ENCODE measurements around the gene STAT5B. TPM values are rescaled to one million over a fixed set of nuclear protein-coding genes. Genes with fewer than 3 reads are reported as not detected.
"Not testable (repeated sequence)": the region's sequence is repeated elsewhere in the genome, so short reads cannot be mapped to it uniquely, and the experiment has no call there.

Gene STAT5B
- total and polyA plus RNA-seq, 5 donors = 19.7 to 46.3 (median 40.0) TPM

DNA sequence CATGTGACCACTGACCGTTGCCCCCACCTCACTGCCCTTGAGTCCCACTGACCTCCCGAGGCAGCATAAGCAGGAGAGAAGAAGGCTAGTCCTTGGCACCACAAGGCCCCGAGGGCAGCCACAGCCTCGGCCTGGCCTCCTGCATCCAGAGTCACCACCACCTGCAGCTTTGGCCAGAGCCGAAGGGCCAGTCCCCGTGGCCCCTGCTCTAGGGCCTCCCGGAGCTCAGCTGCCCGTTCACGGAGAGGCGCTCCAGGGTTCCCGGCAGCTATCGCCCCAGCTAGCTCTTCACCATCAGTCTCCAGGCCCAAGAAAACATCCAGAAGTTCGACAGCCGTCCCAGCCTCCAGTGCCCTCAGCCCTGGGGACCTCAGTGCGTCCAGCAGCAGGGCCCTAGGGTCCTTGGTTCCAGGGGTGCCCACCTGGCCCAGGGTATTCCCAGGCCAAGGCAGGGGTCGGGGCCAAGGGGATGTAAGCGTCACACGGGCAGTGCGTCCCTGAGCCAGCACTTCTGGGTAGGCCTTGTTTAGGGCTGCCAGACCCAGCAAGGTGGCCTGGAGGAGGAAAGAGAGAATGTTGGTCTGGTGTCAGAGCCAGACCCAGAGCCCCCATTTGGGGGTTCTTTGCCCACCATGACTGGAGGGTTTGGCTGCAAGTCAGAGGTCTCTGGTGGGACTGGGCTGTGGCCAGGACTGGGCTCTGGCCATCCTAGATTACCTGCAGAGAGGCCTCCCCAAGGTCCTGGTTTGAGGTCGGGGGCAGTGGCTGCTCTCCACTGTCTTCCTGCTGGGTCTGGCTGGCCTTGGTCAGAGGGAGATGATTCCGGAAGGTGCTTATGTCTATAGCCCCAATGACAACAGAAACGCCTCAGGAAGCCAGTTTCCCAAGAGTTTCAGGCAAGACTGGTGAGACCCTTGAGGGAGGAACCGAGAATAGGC is 83.7 kb downstream of the STAT5B start:
- DNase-seq (peak in 1 of 3 donors; percentile 40), ATAC-seq (no peak)
- Histone ChIP-seq H3K4me1 (ENCODE audit: control insufficient read depth, insufficient read depth, low read length) (no peaks in the 10 kb centered on the region), H3K4me3 (ENCODE audit: low read length) (no peak overlapping the region), H3K9me3 (ENCODE audit: control insufficient read depth, low read length) (no peaks in the 10 kb centered on the region), H3K27me3 (ENCODE audit: control insufficient read depth, insufficient read depth) (no peaks in the 10 kb centered on the region), H3K27ac (ENCODE audit: low read length) (no peak overlapping the region)
- 91% methylated on average over 23 of the region's 23 CpGs for WGBS
- intact Hi-C loops (cut with DNase I) = no loop called here

- WGBS = 95% methylated on average over 5 of the region's 5 CpGs
- no peaks in the 10 kb centered on the region for H3K27me3 ChIP-seq (ENCODE audit: control insufficient read depth, insufficient read depth)
- DNase-seq = no peak
- no peaks in the 10 kb centered on the region for H3K4me1 ChIP-seq (ENCODE audit: control insufficient read depth, insufficient read depth, low read length)
- H3K27ac ChIP-seq (ENCODE audit: low read length) = no peak overlapping the region
- ATAC-seq = no peak
- intact Hi-C loops (cut with DNase I) = no loop called here
- H3K9me3 ChIP-seq (ENCODE audit: control insufficient read depth, low read length) = no peaks in the 10 kb centered on the region
- no peak overlapping the region for H3K4me3 ChIP-seq (ENCODE audit: low read length)
These were observed 84.9 kb downstream of the STAT5B start for GRCh38 chr17:42191275-42191608.

- WGBS = 92% methylated on average over 17 of the region's 17 CpGs
- H3K4me1 ChIP-seq (ENCODE audit: control insufficient read depth, insufficient read depth, low read length) = no peaks in the 10 kb centered on the region
- DNase-seq (peak in 1 of 3 donors; percentile 40), ATAC-seq (no peak)
- no peaks in the 10 kb centered on the region for H3K9me3 ChIP-seq (ENCODE audit: control insufficient read depth, low read length)
- no peaks in the 10 kb centered on the region for H3K27me3 ChIP-seq (ENCODE audit: control insufficient read depth, insufficient read depth)
- H3K27ac ChIP-seq (ENCODE audit: low read length) = no peak overlapping the region
- H3K4me3 ChIP-seq (ENCODE audit: low read length) = no peak overlapping the region
- intact Hi-C loops (cut with DNase I) = no loop called here
These were observed 85.5 kb downstream of the STAT5B start for GRCh38 chr17:42190491-42191274.

DNA sequence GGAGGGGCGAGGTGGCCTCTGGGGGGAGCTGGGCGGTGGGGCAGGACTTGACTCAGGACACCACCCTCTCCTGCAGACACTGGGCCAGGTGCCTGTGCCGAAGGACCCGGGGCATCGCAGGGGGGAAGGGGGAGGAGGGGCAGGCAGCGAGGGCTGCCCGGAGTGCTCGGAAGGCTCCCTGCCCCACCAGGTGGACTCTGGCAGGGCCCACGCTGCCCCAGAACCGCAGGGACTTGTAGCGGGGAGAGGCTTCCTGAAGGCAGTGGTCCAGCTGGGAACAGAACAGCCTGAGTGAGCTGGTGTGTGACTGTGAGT is 86.6 kb downstream of the STAT5B start:
- Histone ChIP-seq H3K4me1 (ENCODE audit: control insufficient read depth, insufficient read depth, low read length) (no peaks in the 10 kb centered on the region), H3K27me3 (ENCODE audit: control insufficient read depth, insufficient read depth) (no peaks in the 10 kb centered on the region), H3K4me3 (ENCODE audit: low read length) (no peak overlapping the region), H3K9me3 (ENCODE audit: control insufficient read depth, low read length) (no peaks in the 10 kb centered on the region), H3K27ac (ENCODE audit: low read length) (no peak overlapping the region)
- WGBS = 78% methylated on average over 11 of the region's 11 CpGs
- intact Hi-C loops (cut with DNase I) = no loop called here
- ATAC-seq = no peak
- no peak for DNase-seq

DNA sequence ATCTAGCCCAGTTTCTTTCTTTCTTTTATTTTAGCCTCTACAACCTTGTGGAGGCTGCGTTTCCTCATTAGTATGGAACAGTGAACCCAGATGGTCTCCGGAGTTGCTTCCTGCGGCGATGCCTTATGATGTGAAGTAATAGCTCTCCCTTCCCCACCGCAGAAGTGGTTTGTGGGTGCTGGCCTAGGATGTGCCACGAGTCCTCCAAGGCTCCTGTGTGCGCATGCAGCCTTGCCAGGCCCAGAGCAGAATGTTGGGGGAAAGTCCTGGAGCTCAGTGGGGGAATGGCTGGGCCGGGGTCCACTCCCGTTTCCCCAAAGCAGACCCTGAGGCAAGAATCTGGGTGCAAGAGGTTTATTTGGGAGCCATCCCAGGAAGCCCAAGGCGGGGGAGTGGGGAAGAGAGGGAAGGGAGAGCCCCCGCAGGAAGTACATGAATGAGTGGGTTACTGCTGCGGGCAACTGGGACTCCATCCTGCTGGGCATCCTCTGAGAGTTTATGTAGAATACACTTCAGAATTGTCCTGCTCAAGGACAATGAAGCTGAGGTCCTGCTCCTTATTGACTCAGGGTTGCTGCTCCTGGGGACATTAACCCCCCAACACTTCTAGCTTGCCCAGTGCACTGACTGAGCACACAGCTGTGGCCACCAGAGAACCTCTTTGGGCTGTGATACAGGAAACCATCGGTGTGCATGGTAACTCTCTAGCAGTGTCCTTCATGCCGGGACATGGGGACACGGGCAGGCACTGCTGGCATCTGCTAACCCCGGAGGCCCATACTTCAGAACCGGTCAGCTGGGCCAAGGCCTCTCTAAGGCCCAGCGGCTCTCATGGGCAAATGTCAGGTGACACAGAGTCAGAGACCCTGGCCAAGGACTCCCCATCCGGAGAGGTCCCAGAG is 87.2 kb downstream of the STAT5B start:
- Histone ChIP-seq H3K4me1 (ENCODE audit: control insufficient read depth, insufficient read depth, low read length) (no peaks in the 10 kb centered on the region), H3K4me3 (ENCODE audit: low read length) (no peak overlapping the region), H3K27me3 (ENCODE audit: control insufficient read depth, insufficient read depth) (no peaks in the 10 kb centered on the region), H3K9me3 (ENCODE audit: control insufficient read depth, low read length) (no peaks in the 10 kb centered on the region), H3K27ac (ENCODE audit: low read length) (no peak overlapping the region)
- 81% methylated on average over 19 of the region's 19 CpGs for WGBS
- DNase-seq = peak in 1 of 3 donors; percentile 43
- no peak for ATAC-seq
- intact Hi-C loops (cut with DNase I) = no loop called here

- H3K4me1 ChIP-seq (ENCODE audit: control insufficient read depth, insufficient read depth, low read length) = no peaks in the 10 kb centered on the region
- intact Hi-C loops (cut with DNase I) = loop anchor here in 1 of 4 donors (2.0 kb wide), 1 partner anchor 21 kb away; no protein-coding TSS in a partner anchor
- H3K9me3 ChIP-seq (ENCODE audit: control insufficient read depth, low read length) = no peaks in the 10 kb centered on the region
- no peak overlapping the region for H3K27ac ChIP-seq (ENCODE audit: low read length)
- DNase-seq = peak in 1 of 3 donors; percentile 0
- H3K27me3 ChIP-seq (ENCODE audit: control insufficient read depth, insufficient read depth) = no peaks in the 10 kb centered on the region
- ATAC-seq = no peak
- H3K4me3 ChIP-seq (ENCODE audit: low read length) = no peak overlapping the region
- 71% methylated on average over 2 of the region's 2 CpGs for WGBS
These were observed 88.4 kb downstream of the STAT5B start for GRCh38 chr17:42187833-42188232.

DNA sequence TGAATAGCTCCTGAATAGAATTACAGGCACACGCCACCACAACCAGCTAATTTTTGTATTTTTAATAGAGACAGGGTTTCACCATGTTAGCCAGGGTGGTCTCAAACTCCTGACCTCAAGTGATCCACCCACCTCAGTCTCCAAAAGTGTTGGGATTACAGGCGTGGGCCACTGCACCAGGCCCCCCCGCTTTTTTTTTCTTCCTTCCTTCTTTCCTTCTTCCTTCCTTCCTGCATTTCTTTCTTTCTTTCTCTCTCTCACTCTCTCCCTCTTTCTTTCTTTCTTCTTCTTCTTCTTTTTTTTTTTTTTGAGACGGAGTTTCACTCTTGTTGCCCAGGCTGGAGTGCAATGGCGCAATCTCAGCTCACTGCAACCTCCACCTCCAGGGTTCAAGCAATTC is 90.0 kb downstream of the STAT5B start:
- H3K27ac ChIP-seq (ENCODE audit: low read length); ATAC-seq; H3K9me3 ChIP-seq (ENCODE audit: control insufficient read depth, low read length); DNase-seq; H3K27me3 ChIP-seq (ENCODE audit: control insufficient read depth, insufficient read depth); H3K4me1 ChIP-seq (ENCODE audit: control insufficient read depth, insufficient read depth, low read length); H3K4me3 ChIP-seq (ENCODE audit: low read length): not testable (repeated sequence)
- WGBS = 84% methylated on average over 5 of the region's 5 CpGs
- intact Hi-C loops (cut with DNase I) = loop anchor here in 1 of 4 donors (2.0 kb wide), 1 partner anchor 23 kb away; no protein-coding TSS in a partner anchor

DNA sequence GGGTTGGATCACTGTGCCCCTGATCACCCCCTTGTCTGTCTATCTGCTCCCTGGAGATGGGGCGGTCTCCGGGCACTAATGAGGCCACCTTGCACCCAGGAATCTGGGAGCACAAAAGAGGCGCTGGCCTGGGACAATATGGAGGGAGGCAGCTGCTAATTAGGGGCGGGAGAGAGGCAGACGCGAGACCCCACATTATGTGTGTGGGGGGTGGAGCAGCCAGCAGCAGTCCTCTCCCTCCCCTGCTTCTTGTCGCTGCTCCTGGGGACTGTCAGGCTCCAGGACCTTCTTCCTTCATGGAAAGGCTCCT is 90.6 kb downstream of the STAT5B start:
- H3K27me3 ChIP-seq (ENCODE audit: control insufficient read depth, insufficient read depth) = no peaks in the 10 kb centered on the region
- no peaks in the 10 kb centered on the region for H3K9me3 ChIP-seq (ENCODE audit: control insufficient read depth, low read length)
- no peak overlapping the region for H3K4me3 ChIP-seq (ENCODE audit: low read length)

DNA sequence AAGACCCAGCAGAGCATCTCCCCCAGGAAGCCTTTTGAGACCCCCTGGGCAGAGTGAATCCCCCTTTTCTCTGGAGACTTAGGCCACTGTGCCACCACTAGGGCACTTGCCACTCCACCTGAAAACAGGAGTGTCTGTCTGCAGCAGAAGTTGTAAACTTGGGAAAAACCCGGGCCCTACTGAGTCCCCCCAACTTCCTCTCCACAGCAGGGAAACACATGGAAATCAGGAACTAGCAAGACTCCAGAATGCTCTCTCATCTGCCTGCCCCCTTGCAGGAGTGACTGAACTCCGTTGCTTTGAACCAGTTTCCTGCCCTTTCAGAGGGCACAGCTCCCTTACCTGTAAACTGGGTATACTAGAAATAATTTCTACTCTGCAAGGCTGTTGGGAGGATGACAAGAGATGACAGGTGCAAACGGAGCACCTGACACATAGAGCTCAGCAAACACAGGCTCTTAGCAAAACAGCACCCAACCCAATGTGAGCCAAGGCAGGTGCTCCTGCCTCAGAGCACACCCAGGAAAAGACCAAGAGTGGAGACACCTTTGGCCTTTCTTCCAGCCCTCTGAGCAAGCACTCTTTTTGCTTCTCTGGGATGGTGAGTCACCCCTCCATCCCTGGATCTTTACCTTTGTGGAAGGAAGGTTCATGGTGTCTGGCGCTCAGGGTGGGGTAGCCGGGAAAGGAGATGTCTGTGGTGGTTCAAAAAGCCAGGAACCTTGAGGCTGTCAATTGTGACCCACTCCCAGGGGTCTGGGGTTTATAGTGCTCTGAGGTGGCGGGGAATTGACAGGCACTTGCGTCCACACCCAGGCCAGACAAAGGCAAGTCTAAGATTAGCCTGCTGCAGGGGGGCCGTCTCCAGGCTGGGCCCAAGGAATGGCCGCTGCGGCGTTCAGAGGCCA is 91.2 kb downstream of the STAT5B start, which contains the start of gene HCRT:
HCRT (minus strand) TSS at position 740 of the 908 bp plus-strand sequence; CDS start at position 653, 87 bp downstream.
- intact Hi-C loops (cut with DNase I) = loop anchor here in 1 of 4 donors (5.0 kb wide), 1 partner anchor 68 kb away; no protein-coding TSS in a partner anchor
- no peaks in the 10 kb centered on the region for H3K4me1 ChIP-seq (ENCODE audit: control insufficient read depth, insufficient read depth, low read length)

More for the DNA sequence above, 90.6 kb downstream of the STAT5B start:
- no peak overlapping the region for H3K27ac ChIP-seq (ENCODE audit: low read length)
- H3K4me1 ChIP-seq (ENCODE audit: control insufficient read depth, insufficient read depth, low read length) = no peaks in the 10 kb centered on the region
- no peak for ATAC-seq
- WGBS = 80% methylated on average over 7 of the region's 7 CpGs
- intact Hi-C loops (cut with DNase I) = no loop called here
- DNase-seq = no peak

More for the DNA sequence above, 91.2 kb downstream of the STAT5B start, which contains the start of gene HCRT:
- Histone ChIP-seq H3K4me3 (ENCODE audit: low read length) (peak within 1 kb of the TSS; percentile 50), H3K27ac (ENCODE audit: low read length) (no peak within 1 kb of the TSS), H3K27me3 (ENCODE audit: control insufficient read depth, insufficient read depth) (no peaks in the 10 kb centered on the region), H3K9me3 (ENCODE audit: control insufficient read depth, low read length) (no peaks in the 10 kb centered on the region)
- 79% methylated on average over 11 of the region's 11 CpGs for WGBS
- ATAC-seq = no peak
- DNase-seq = peak in 1 of 3 donors; percentile 30

Measured in right cardiac atrium (tissue), 5 donors.